ENCODE data around the gene NSD2.

Gene NSD2

GRCh38 chr4:1960170-1960825 lies 89.1 kb downstream of the NSD2 start:
- Histone ChIP-seq H3K4me3 (replicated peaks; ENCODE audit: insufficient read depth, low read length) (no peak overlapping the region), H3K27me3 (ENCODE audit: insufficient read depth, poor library complexity, severe bottlenecking) (no peaks in the 10 kb centered on the region), H3K27ac (replicated peaks) (no peak overlapping the region)
- DNase-seq (ENCODE audit: low read depth in 1 of 2, low spot score in 1 of 2), result no peak
- TF ChIP-seq REST (IDR thresholded peaks at IDR 0.05; ENCODE audit: insufficient replicate concordance, low read depth) (no peak), POLR2AphosphoS5 (IDR thresholded peaks at IDR 0.05; ENCODE audit: low read depth) (no peak), CTCF (IDR thresholded peaks at IDR 0.05; ENCODE audit: insufficient read depth, low read length) (no peak), GABPA (IDR thresholded peaks at IDR 0.05; ENCODE audit: low read depth) (no peak), SPI1 (IDR thresholded peaks at IDR 0.05; ENCODE audit: borderline replicate concordance, low read depth) (no peak)

GRCh38 chr4:1961038-1961437 lies 89.8 kb downstream of the NSD2 start:
- no peak overlapping the region for H3K27ac ChIP-seq (replicated peaks)
- no peak for TF ChIP-seq SPI1 (IDR thresholded peaks at IDR 0.05; ENCODE audit: borderline replicate concordance, low read depth)
- TF ChIP-seq POLR2AphosphoS5 (IDR thresholded peaks at IDR 0.05; ENCODE audit: low read depth), result no peak
- TF ChIP-seq CTCF (IDR thresholded peaks at IDR 0.05; ENCODE audit: insufficient read depth, low read length), result no peak
- TF ChIP-seq REST (IDR thresholded peaks at IDR 0.05; ENCODE audit: insufficient replicate concordance, low read depth), result no peak
- no peak for TF ChIP-seq GABPA (IDR thresholded peaks at IDR 0.05; ENCODE audit: low read depth)
- no peaks in the 10 kb centered on the region for H3K27me3 ChIP-seq (ENCODE audit: insufficient read depth, poor library complexity, severe bottlenecking)
- no peak overlapping the region for H3K4me3 ChIP-seq (replicated peaks; ENCODE audit: insufficient read depth, low read length)
- DNase-seq (ENCODE audit: low read depth in 1 of 2, low spot score in 1 of 2), result no peak

GRCh38 chr4:1961563-1961962 lies 90.4 kb downstream of the NSD2 start:
- Histone ChIP-seq H3K27me3 (ENCODE audit: insufficient read depth, poor library complexity, severe bottlenecking) (no peaks in the 10 kb centered on the region), H3K4me3 (replicated peaks; ENCODE audit: insufficient read depth, low read length) (no peak overlapping the region), H3K27ac (replicated peaks) (no peak overlapping the region)
- TF ChIP-seq SPI1 (IDR thresholded peaks at IDR 0.05; ENCODE audit: borderline replicate concordance, low read depth), result no peak
- TF ChIP-seq GABPA (IDR thresholded peaks at IDR 0.05; ENCODE audit: low read depth), result no peak
- TF ChIP-seq REST (IDR thresholded peaks at IDR 0.05; ENCODE audit: insufficient replicate concordance, low read depth), result no peak
- no peak for TF ChIP-seq POLR2AphosphoS5 (IDR thresholded peaks at IDR 0.05; ENCODE audit: low read depth)
- TF ChIP-seq CTCF (IDR thresholded peaks at IDR 0.05; ENCODE audit: insufficient read depth, low read length), result no peak
- DNase-seq (ENCODE audit: low read depth in 1 of 2, low spot score in 1 of 2), result no peak
